Psoas muscle (tissue), 8 donors: Measurements from ENCODE around the gene CFAP99. TPM values are rescaled to one million over a fixed set of nuclear protein-coding genes. Genes with fewer than 3 reads are reported as not detected.

Experiments
- ATAC-seq, 4 donors: fragments of 200-7000 bp; cut with Tn5 transposase; one replicate each; pipeline ENCODE4 v1.9.1; 2020; ENCODE audit warnings: moderate library complexity in 3 of 4, mild to moderate bottlenecking in 2 of 4
- DNase-seq, 2 donors: peaks; one replicate each; pipeline ENCODE4 v3.0.0-alpha.2; 2020
- H3K27ac ChIP-seq: fragments of 200-600 bp; one replicate; pipeline ENCODE4 v1.8.0; 2022
- H3K27me3 ChIP-seq, 3 donors: fragments of 200-600 bp in 1 of 3; one replicate each; pipeline versions ENCODE4 v1.6.1 to v1.8.0; 2013 to 2022; ENCODE audit warnings: low read length in 2 of 3, mild to moderate bottlenecking in 2 of 3, moderate library complexity in 1 of 3; ENCODE audit not compliant: insufficient read depth in 3 of 3
- H3K36me3 ChIP-seq, 2 donors: fragments of 200-600 bp in 1 of 2; one replicate each; pipeline versions ENCODE4 v1.6.1 to v1.8.0; 2013 to 2022; ENCODE audit warnings: low read depth in 1 of 2, mild to moderate bottlenecking in 1 of 2, moderate library complexity in 1 of 2; ENCODE audit not compliant: insufficient read depth in 1 of 2
- H3K4me1 ChIP-seq: fragments of 200-600 bp; one replicate; pipeline ENCODE4 v1.8.0; 2022
- H3K4me3 ChIP-seq: fragments of 200-600 bp; one replicate; pipeline ENCODE4 v1.8.0; 2022; ENCODE audit warnings: mild to moderate bottlenecking
- H3K9me3 ChIP-seq: fragments of 200-600 bp; one replicate; pipeline ENCODE4 v1.8.0; 2022
- WGBS, 3 donors: extraction: QIAGEN DNeasy Blood & Tissue Kit; methylation state at CpG; one replicate each; pipeline versions ENCODE4 v1.1.6 to v1.1.7; 2013; 5-methylcytosine and 5-hydroxymethylcytosine counted together
- intact Hi-C, 2 donors: fragments of 100-400 bp; cut with DNase I; formaldehyde crosslinking; loops; one replicate each; pipeline versions ENCODE4 v1.11.0 to v1.14.2; 2022
- long read RNA-seq, 2 donors: library from polyadenylated mRNA; unstranded; transcript quantifications; one replicate each; pipeline ENCODE4 v2.0.0, GENCODE V29; 2021
- polyA plus RNA-seq, 3 donors: library from polyadenylated mRNA; stranded (reverse); fragments of 200-250 nt; gene quantifications; one replicate each; pipeline ENCODE4 v1.2.3, GENCODE V29; 2013
- total RNA-seq, 4 donors: library from RNA; stranded (reverse); fragmentation: NEBNext Ultra II Directional in 2 of 4; extraction: Animal tissue kit (Norgen Biotek cat#: 25700) in 2 of 4; gene quantifications; one replicate each; pipeline versions ENCODE4 v1.2.1 to v1.2.4, GENCODE V29; 2021 to 2023
- TF ChIP-seq, protein P1 (sequence below): fragments of 200-600 bp; IDR thresholded peaks from one replicate; pipeline ENCODE4 v1.8.0; 2022; ENCODE audit warnings: antibody characterized with exemption
- donor health status: healthy with polysubstance abuse.
- donor health status: DM: no; HTN: no; CAD: no; lungs with moderate emphysema.
- donor health status: Bipolar disorder and iron deficiency.
- donor health status: healthy.
- donor health status: DM: yes; HTN: yes; CAD: no.
- donor health status: DM: no; HTN: no; CAD: no.
- donor health status: DM: no; HTN: no; CAD: no.
- donor health status: DM: yes; HTN: yes; CAD: no.

Gene CFAP99
- total RNA-seq (not detected), polyA plus RNA-seq (under 1 TPM in 2 of 3 donors, not detected in 1; 0.03 TPM)
- long read RNA-seq, donor 1 = 0 reads
- long read RNA-seq, donor 2 = 0 reads

DNA sequence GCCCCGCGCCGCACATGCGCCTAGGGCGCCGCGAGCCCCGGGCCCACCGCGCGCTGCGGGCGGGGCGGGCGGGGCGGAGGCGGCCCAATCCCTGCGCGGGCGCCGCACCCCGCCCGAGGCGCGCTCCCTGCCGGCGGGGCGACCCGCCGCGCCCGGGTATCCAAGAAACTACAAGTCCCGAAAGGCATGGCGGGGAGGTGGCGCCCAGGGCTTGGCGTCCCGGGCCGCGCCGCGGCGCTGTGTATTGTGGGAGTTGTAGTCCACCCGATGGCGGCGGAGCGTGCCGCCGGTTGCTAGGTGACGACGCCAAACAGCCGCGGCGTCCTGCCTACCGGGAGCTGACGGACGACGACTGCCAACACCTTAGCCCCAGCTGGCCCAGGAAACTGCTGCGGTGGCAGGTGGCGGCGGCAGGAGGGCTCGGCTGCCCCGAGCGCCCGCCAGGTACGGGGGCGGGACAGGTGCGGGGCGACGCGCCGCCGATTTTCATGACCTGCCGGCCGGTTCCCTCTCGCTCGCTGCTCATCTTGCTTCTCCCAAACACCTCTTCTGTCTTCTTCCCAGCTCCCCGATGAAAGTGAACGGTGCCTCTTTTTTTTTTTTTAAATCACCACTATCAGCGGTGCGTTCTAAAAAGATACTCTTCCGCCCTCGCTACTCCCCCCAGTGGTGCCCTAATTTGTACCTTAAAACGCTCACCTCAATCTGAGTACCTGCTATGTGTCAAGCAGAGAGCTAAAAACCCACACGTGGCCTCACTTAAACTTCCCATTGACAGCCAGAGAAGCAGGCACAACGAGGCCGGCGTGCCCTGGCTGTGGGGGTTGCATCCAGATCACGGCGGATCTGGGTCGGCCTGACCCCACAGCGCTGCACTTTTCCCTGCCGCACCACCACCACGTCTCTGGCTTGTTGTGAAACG is at the start of gene CFAP99:
Gene CFAP99, plus strand, starts transcription at position 306 of the 922 bp plus-strand sequence.
- Histone ChIP-seq H3K4me3 (peak within 1 kb of the TSS; percentile 75), H3K27me3 (no peaks in the 10 kb centered on the region), H3K27ac (peak within 1 kb of the TSS; percentile 71), H3K9me3 (no peaks in the 10 kb centered on the region), H3K36me3 (no peaks in the 10 kb centered on the region), H3K4me1 (peaks cover 24% of the 10 kb centered on the region)
- DNase-seq = peak; percentile 98 to 99
- WGBS, 3 donors = 1% methylated on average over 69 to 94 of the region's 94 CpGs
- ATAC-seq = peak; percentile 95 to 97 (median 97)
- TF ChIP-seq, protein P1, sequence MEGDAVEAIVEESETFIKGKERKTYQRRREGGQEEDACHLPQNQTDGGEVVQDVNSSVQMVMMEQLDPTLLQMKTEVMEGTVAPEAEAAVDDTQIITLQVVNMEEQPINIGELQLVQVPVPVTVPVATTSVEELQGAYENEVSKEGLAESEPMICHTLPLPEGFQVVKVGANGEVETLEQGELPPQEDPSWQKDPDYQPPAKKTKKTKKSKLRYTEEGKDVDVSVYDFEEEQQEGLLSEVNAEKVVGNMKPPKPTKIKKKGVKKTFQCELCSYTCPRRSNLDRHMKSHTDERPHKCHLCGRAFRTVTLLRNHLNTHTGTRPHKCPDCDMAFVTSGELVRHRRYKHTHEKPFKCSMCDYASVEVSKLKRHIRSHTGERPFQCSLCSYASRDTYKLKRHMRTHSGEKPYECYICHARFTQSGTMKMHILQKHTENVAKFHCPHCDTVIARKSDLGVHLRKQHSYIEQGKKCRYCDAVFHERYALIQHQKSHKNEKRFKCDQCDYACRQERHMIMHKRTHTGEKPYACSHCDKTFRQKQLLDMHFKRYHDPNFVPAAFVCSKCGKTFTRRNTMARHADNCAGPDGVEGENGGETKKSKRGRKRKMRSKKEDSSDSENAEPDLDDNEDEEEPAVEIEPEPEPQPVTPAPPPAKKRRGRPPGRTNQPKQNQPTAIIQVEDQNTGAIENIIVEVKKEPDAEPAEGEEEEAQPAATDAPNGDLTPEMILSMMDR = peak; percentile 13
- intact Hi-C loops = loop anchor here in 1 of 2 donors (5.0 kb wide), 1 partner anchor 177 kb away; the partner anchor contains the start of genes HAUS3 and POLN

DNA sequence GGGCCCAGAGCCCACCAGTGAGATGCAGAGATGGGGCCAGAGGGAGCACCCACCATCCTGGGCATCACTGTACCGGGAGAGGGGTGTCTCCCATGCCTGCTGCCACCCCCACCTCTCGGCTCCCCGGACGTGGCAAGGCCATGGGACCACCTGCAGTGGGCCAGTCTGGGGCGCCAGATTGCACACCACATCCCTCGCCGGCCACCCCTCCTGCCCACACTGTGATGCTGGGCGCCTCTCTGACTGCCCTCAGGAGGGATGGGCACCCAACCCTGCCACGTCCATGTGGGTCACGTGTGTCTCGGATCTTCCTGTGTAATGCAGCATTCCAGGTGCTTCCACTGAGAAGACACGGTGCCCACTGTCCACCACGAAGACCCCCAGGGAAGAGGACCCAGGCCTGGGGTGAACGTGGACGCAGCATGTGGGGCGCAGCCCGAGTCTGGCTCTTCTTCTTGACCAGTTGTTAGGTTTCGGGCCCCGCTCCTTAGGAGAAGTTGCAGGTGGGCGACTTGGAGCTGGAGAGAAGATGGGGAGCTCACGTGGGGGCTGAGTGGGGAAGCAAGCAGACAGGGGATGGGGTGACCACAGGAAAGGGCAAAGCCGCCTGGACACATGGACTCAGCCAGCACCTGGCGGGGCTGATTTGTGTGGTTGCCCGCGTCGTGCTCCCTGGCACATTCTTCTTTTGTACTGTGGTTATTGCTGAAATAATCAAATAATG is 48.0 kb upstream of the CFAP99 start:
- TF ChIP-seq, protein P1 = no peak
- Histone ChIP-seq H3K36me3 (no peaks in the 10 kb centered on the region), H3K9me3 (peaks cover 5% of the 10 kb centered on the region), H3K4me1 (peaks cover 9% of the 10 kb centered on the region), H3K27ac (no peak overlapping the region), H3K27me3 (no peaks in the 10 kb centered on the region), H3K4me3 (no peak overlapping the region)
- DNase-seq (peak in 1 of 2 donors; percentile 40), ATAC-seq (no peak)
- intact Hi-C loops = no loop called here
- 88 to 92% (median 89%) methylated on average over 26 of the region's 26 CpGs for WGBS, 3 donors

DNA sequence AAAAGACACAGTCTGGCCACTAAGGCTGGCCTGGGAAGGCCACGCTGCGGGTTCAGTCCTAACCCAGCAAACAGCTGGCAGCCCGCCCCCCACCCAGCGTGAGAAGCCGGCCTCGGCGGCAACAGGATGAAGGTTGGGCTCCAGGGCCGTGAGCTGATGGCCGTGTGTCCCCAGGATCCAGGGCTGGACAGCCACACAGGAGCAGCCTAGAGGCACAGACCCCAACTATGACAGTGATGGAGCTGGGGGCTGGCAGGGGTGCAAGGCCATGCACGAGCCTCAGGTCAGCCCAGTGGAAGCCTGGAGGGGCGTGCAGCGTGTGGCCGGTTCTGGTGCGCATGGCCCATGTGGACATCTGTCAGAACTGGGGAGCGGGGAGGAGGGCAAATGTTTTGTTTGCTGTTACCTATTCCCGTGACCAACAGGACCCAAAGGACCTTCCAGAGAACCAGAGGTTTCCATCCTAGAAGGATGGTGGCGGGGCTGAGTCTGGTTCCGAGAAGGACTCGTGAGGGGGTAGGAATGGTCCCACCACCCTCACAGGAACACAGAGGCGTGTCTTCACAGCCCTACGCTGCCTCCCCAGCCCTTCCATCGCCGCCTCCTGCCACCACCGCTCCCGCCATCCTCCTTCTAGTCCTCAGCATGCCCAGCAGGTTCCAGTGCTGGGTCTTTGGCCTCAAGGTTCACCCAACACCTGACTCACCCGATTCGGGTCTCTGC is 46.8 kb upstream of the CFAP99 start:
- ATAC-seq (no peak), DNase-seq (peak in 1 of 2 donors; percentile 30)
- no peaks in the 10 kb centered on the region for H3K4me1 ChIP-seq
- TF ChIP-seq, protein P1 = no peak
- H3K4me3 ChIP-seq = no peak overlapping the region
- H3K36me3 ChIP-seq = no peaks in the 10 kb centered on the region
- peaks cover 5% of the 10 kb centered on the region for H3K9me3 ChIP-seq
- intact Hi-C loops = no loop called here
- 74 to 76% (median 74%) methylated on average over 26 to 27 of the region's 27 CpGs for WGBS, 3 donors
- H3K27ac ChIP-seq = no peak overlapping the region
- no peaks in the 10 kb centered on the region for H3K27me3 ChIP-seq

DNA sequence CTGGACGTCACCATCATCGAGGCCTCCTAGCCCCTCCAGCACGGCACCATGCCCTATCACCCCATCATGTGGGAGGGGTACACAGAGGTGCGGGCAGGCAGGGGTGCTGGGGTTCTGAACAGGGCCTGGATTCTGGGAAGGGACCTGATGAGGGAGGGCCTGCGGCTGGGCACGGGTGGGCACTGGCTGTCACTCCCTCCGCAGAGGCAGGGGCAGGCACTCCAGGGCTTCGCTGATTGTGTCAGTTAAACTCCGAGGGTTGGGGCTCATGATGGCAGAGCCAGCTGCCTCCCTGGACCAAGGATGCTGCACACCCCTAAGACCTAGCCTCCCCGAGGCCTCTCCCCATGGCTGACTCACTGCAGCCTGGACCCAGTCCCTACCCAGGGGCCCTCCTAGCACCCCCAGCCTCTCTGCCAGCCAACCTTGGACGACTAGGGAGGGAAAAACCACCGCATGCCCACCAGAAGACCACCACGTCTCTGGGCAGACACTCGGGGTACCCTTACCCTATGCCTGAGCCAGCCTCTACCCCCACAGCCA is 46.2 kb upstream of the CFAP99 start:
- H3K9me3 ChIP-seq = peaks cover 5% of the 10 kb centered on the region
- intact Hi-C loops = no loop called here
- DNase-seq = no peak
- no peak for ATAC-seq
- H3K27me3 ChIP-seq = no peaks in the 10 kb centered on the region
- H3K27ac ChIP-seq = no peak overlapping the region
- no peaks in the 10 kb centered on the region for H3K36me3 ChIP-seq
- 85 to 86% (median 86%) methylated on average over 10 to 14 of the region's 14 CpGs for WGBS, 3 donors
- H3K4me3 ChIP-seq = no peak overlapping the region
- H3K4me1 ChIP-seq = no peaks in the 10 kb centered on the region
- TF ChIP-seq, protein P1 = no peak
